GM23248 (cell line): ENCODE measurements around the gene MPC1L. TPM values are rescaled to one million over a fixed set of nuclear protein-coding genes. Genes with fewer than 3 reads are reported as not detected.
"Not testable (repeated sequence)": the region's sequence is repeated elsewhere in the genome, so short reads cannot be mapped to it uniquely, and the experiment has no call there.

Experiments used
- DNase-seq: peaks from one replicate; pipeline ENCODE4 v3.0.0-alpha.2; 2015
- H2AFZ ChIP-seq: fragments of 200-600 bp; sonication (generic); 2 replicates; pipeline ENCODE4 v1.6.1; 2016; ENCODE audit warnings: antibody characterized with exemption
- H3F3A ChIP-seq: fragments of 200-600 bp; sonication (generic); 2 replicates; pipeline ENCODE4 v1.6.1; 2016; ENCODE audit warnings: mild to moderate bottlenecking, antibody characterized with exemption, mixed run types; ENCODE audit not compliant: insufficient read depth
- H3K27ac ChIP-seq: fragments of 200-600 bp; sonication (generic); 2 replicates; pipeline ENCODE4 v1.5.1; 2016; ENCODE audit warnings: mild to moderate bottlenecking
- H3K27me3 ChIP-seq: fragments of 200-600 bp; sonication (generic); replicated peaks from 2 replicates; pipeline ENCODE4 v1.6.1; 2016; ENCODE audit warnings: mild to moderate bottlenecking; ENCODE audit not compliant: insufficient read depth
- H3K36me3 ChIP-seq: fragments of 200-600 bp; sonication (generic); 2 replicates; pipeline ENCODE4 v1.6.1; 2016; ENCODE audit warnings: low read depth, mild to moderate bottlenecking
- H3K4me1 ChIP-seq: fragments of 200-600 bp; sonication (generic); 2 replicates; pipeline ENCODE4 v1.6.1; 2016; ENCODE audit warnings: mild to moderate bottlenecking; ENCODE audit not compliant: insufficient read depth
- H3K4me2 ChIP-seq: fragments of 200-600 bp; sonication (generic); one replicate; pipeline ENCODE4 v1.6.1; 2016; ENCODE audit warnings: mild to moderate bottlenecking; ENCODE audit not compliant: unreplicated experiment
- H3K4me3 ChIP-seq: fragments of 200-600 bp; sonication (generic); 2 replicates; pipeline ENCODE4 v1.5.1; 2016; ENCODE audit warnings: mild to moderate bottlenecking
- H3K79me2 ChIP-seq: fragments of 200-600 bp; sonication (generic); 2 replicates; pipeline ENCODE4 v1.6.1; 2016; ENCODE audit warnings: mild to moderate bottlenecking; ENCODE audit not compliant: insufficient read depth
- H3K9ac ChIP-seq: fragments of 200-600 bp; sonication (generic); 2 replicates; pipeline ENCODE4 v1.6.1; 2016; ENCODE audit warnings: mild to moderate bottlenecking
- H3K9me2 ChIP-seq: fragments of 200-600 bp; sonication (generic); 2 replicates; pipeline ENCODE4 v1.6.1; 2016; ENCODE audit warnings: mixed run types, mild to moderate bottlenecking, moderate library complexity; ENCODE audit not compliant: insufficient read depth
- H3K9me3 ChIP-seq: fragments of 200-600 bp; sonication (generic); one replicate; pipeline ENCODE4 v1.6.1; 2017; ENCODE audit warnings: low read depth
- H4K20me1 ChIP-seq: fragments of 200-600 bp; sonication (generic); 2 replicates; pipeline ENCODE4 v1.6.0; 2016; ENCODE audit not compliant: insufficient read depth
- EZH2 ChIP-seq: fragments of 200-600 bp; sonication (generic); IDR thresholded peaks from 2 replicates; pipeline ENCODE4 v1.6.1; 2018; ENCODE audit warnings: antibody characterized with exemption, mild to moderate bottlenecking; ENCODE audit not compliant: insufficient read depth, poor library complexity, severe bottlenecking
- EZH2phosphoT487 ChIP-seq: fragments of 200-600 bp; sonication (generic); IDR thresholded peaks from 2 replicates; pipeline ENCODE4 v1.6.1; 2018; ENCODE audit warnings: antibody characterized with exemption, moderate library complexity, mild to moderate bottlenecking, low read depth; ENCODE audit not compliant: insufficient read depth
- WGBS, 2 experiments: methylation state at CpG; one replicate each; pipeline ENCODE4 v1.1.6; 2015 to 2017; ENCODE audit warnings: low lambda C conversion rate in 2 of 2, low coverage in 1 of 2; ENCODE audit errors: missing lambda C conversion rate in 2 of 2; 5-methylcytosine and 5-hydroxymethylcytosine counted together
- in situ Hi-C: fragments of 300-500 bp; cut with MboI; formaldehyde crosslinking; loops from 2 replicates; pipeline ENCODE4 v1.15.0; 2020
- polyA plus RNA-seq: library from polyadenylated mRNA; unstranded; fragments of >200 nt; fragmentation: Nextera tagmentation; extraction: Ambion mirVana; gene quantifications from 2 replicates; pipeline ENCODE4 v1.2.1, GENCODE V29; 2016
- total RNA-seq: library from RNA; depleted of rRNA; stranded (reverse); fragments of >200 nt; shearing (Covaris generic); gene quantifications from 2 replicates; pipeline ENCODE4 v1.2.3, GENCODE V29; 2014

MPC1L gene
- total and polyA plus RNA-seq, 2 experiments from 2014 or later, result not detected

GRCh38 chrX:40582811-40583210, 40.4 kb upstream of the MPC1L start:
- Histone ChIP-seq H4K20me1 (no peaks in the 10 kb centered on the region), H3F3A (no peaks in the 10 kb centered on the region), H3K9me3 (no peaks in the 10 kb centered on the region), H3K36me3 (no peaks in the 10 kb centered on the region), H3K9me2 (no peaks in the 10 kb centered on the region), H2AFZ (no peak overlapping the region), H3K4me3 (no peak overlapping the region), H3K4me1 (peaks cover 6% of the 10 kb centered on the region; the same call in 1 of the 2 replicates), H3K27me3 (no peaks in the 10 kb centered on the region), H3K4me2 (no peak overlapping the region), H3K27ac (no peak overlapping the region), H3K9ac (no peak overlapping the region), H3K79me2 (peaks cover 68% of the 10 kb centered on the region)
- TF ChIP-seq EZH2, result no peak
- TF ChIP-seq EZH2phosphoT487, result no peak
- DNase-seq, result peak; percentile 8
- in situ Hi-C loops, result no loop called here
- WGBS, 2 experiments, result 50 to 58% methylated on average over 2 of the region's 2 CpGs

GRCh38 chrX:40587623-40588022, 35.6 kb upstream of the MPC1L start:
- H3K4me2 ChIP-seq, H3K9me3 ChIP-seq, H3K4me1 ChIP-seq, in situ Hi-C loops, H4K20me1 ChIP-seq, H3K9ac ChIP-seq, H3K36me3 ChIP-seq, H2AFZ ChIP-seq, H3K4me3 ChIP-seq, H3K27me3 ChIP-seq, DNase-seq, H3K27ac ChIP-seq, H3K9me2 ChIP-seq, H3F3A ChIP-seq: not testable (repeated sequence)
- peaks cover 67% of the 10 kb centered on the region for H3K79me2 ChIP-seq
- 36 to 53% methylated on average over 1 of the region's 1 CpG for WGBS, 2 experiments

- H3K9me2 ChIP-seq, H4K20me1 ChIP-seq, DNase-seq, H3K9me3 ChIP-seq, H3K4me2 ChIP-seq, H3K36me3 ChIP-seq, H3K9ac ChIP-seq, H2AFZ ChIP-seq, in situ Hi-C loops, H3K4me3 ChIP-seq, H3K4me1 ChIP-seq, H3K27me3 ChIP-seq, H3K27ac ChIP-seq, H3F3A ChIP-seq: not testable (repeated sequence)
- 94 to 100% methylated on average over 6 of the region's 6 CpGs for WGBS, 2 experiments
- peaks cover 46% of the 10 kb centered on the region for H3K79me2 ChIP-seq
Measured at GRCh38 chrX:40589616-40590321, 33.5 kb upstream of the MPC1L start.

GRCh38 chrX:40603446-40603845, 19.8 kb upstream of the MPC1L start:
- no peak for DNase-seq
- Histone ChIP-seq H3K27me3 (no peaks in the 10 kb centered on the region), H3F3A (no peaks in the 10 kb centered on the region), H3K9me2 (no peaks in the 10 kb centered on the region), H4K20me1 (no peaks in the 10 kb centered on the region), H3K4me1 (no peaks in the 10 kb centered on the region), H3K79me2 (no peaks in the 10 kb centered on the region), H3K4me2 (no peak overlapping the region), H3K4me3 (no peak overlapping the region), H2AFZ (no peak overlapping the region), H3K36me3 (peaks cover 6% of the 10 kb centered on the region; the same call in 1 of the 2 replicates), H3K9ac (no peak overlapping the region), H3K9me3 (no peaks in the 10 kb centered on the region), H3K27ac (no peak overlapping the region)
- WGBS, 2 experiments, result 97 to 100% methylated on average over 6 of the region's 6 CpGs
- no peak for TF ChIP-seq EZH2
- TF ChIP-seq EZH2phosphoT487, result no peak
- in situ Hi-C loops, result no loop called here

GRCh38 chrX:40607381-40607780, 15.8 kb upstream of the MPC1L start:
- H3K9ac ChIP-seq, result no peak overlapping the region
- H3K27me3 ChIP-seq, result no peaks in the 10 kb centered on the region
- no peak overlapping the region for H2AFZ ChIP-seq
- H3F3A ChIP-seq, result no peaks in the 10 kb centered on the region
- no peak for TF ChIP-seq EZH2phosphoT487
- TF ChIP-seq EZH2, result no peak
- H3K9me2 ChIP-seq, result no peaks in the 10 kb centered on the region
- no peaks in the 10 kb centered on the region for H3K9me3 ChIP-seq
- H3K4me1 ChIP-seq, result no peaks in the 10 kb centered on the region
- no peak overlapping the region for H3K4me3 ChIP-seq
- no peaks in the 10 kb centered on the region; the same call in 1 of the 2 replicates for H3K36me3 ChIP-seq
- H3K27ac ChIP-seq, result no peak overlapping the region
- in situ Hi-C loops, result no loop called here
- WGBS, 2 experiments, result 68 to 73% methylated on average over 3 of the region's 3 CpGs
- no peak overlapping the region for H3K4me2 ChIP-seq
- no peak for DNase-seq
- H4K20me1 ChIP-seq, result no peaks in the 10 kb centered on the region
- H3K79me2 ChIP-seq, result no peaks in the 10 kb centered on the region
